Ascending aorta (tissue), 2 donors: Measurements from ENCODE around the gene JUND. TPM values are rescaled to one million over a fixed set of nuclear protein-coding genes. Genes with fewer than 3 reads are reported as not detected.

Experiments
- DNase-seq, 2 donors: peaks; one replicate each; pipeline ENCODE4 v3.0.0-alpha.2; 2019; ENCODE audit warnings: low spot score in 2 of 2
- H3K27ac ChIP-seq, 2 donors: fragments of 200-600 bp; sonication (generic); one replicate each; pipeline ENCODE4 v1.5.1; 2016 to 2017; ENCODE audit warnings: mild to moderate bottlenecking in 1 of 2
- H3K27me3 ChIP-seq: fragments of 200-600 bp; sonication (generic); one replicate; pipeline ENCODE4 v1.5.1; 2017
- H3K36me3 ChIP-seq, 2 donors: fragments of 200-600 bp; sonication (generic); one replicate each; pipeline ENCODE4 v1.5.1; 2016
- H3K4me1 ChIP-seq, 2 donors: fragments of 200-600 bp; sonication (generic); one replicate each; pipeline ENCODE4 v1.5.1; 2016 to 2017; ENCODE audit warnings: mild to moderate bottlenecking in 1 of 2
- H3K4me3 ChIP-seq, 2 donors: fragments of 200-600 bp; sonication (generic); one replicate each; pipeline ENCODE4 v1.5.1; 2016 to 2017; ENCODE audit warnings: mild to moderate bottlenecking in 1 of 2
- H3K9me3 ChIP-seq, 2 donors: fragments of 200-600 bp; sonication (generic); one replicate each; pipeline ENCODE4 v1.5.1; 2016
- intact Hi-C: fragments of 100-400 bp; cut with DNase I; formaldehyde crosslinking; loops from one replicate; pipeline ENCODE4 v1.15.1; 2023
- total RNA-seq: library from RNA; depleted of rRNA; stranded (reverse); fragments of >200 nt; gene quantifications from one replicate; pipeline ENCODE4 v1.1.0, GENCODE V29; 2016
- TF ChIP-seq, protein P1 (sequence below), 3 experiments: fragments of 200-600 bp in 2 of 3; fragments of 450-650 bp in 1 of 3; sonication (generic) in 2 of 3; IDR thresholded peaks; one replicate each; pipeline ENCODE4 v1.5.1; 2016 to 2019; ENCODE audit warnings: antibody characterized with exemption in 3 of 3, mild to moderate bottlenecking in 1 of 3, moderate library complexity in 1 of 3

JUND gene
- total RNA-seq, 1 donor from 2014 or later, result 3,570 TPM

DNA sequence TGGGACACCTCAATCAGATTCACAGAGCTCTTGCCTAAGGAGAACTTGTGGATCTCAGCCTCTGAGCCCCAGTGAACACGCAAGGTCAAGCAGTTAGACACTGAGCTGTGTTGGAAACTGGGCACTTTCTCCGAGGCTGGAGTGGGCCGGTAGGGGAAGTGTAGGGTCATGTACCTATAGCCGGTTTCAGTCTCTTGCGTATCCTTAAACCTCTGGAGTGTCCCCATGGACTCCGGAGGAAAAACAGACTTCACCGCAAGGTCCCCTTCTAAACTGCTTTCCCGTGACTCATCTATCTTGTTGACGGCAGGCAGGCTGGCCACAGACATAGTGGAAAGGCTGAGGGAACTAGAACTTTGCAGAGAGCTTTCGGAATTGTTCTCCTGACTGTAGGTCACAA lies 18.5 kb downstream of the JUND start:
- H3K4me3 ChIP-seq, result no peak overlapping the region
- no peak for DNase-seq
- TF ChIP-seq, protein P1, sequence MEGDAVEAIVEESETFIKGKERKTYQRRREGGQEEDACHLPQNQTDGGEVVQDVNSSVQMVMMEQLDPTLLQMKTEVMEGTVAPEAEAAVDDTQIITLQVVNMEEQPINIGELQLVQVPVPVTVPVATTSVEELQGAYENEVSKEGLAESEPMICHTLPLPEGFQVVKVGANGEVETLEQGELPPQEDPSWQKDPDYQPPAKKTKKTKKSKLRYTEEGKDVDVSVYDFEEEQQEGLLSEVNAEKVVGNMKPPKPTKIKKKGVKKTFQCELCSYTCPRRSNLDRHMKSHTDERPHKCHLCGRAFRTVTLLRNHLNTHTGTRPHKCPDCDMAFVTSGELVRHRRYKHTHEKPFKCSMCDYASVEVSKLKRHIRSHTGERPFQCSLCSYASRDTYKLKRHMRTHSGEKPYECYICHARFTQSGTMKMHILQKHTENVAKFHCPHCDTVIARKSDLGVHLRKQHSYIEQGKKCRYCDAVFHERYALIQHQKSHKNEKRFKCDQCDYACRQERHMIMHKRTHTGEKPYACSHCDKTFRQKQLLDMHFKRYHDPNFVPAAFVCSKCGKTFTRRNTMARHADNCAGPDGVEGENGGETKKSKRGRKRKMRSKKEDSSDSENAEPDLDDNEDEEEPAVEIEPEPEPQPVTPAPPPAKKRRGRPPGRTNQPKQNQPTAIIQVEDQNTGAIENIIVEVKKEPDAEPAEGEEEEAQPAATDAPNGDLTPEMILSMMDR (IDR thresholded peaks at IDR 0.05), result no peak
- H3K27me3 ChIP-seq, result no peaks in the 10 kb centered on the region
- no peaks in the 10 kb centered on the region for H3K9me3 ChIP-seq
- intact Hi-C loops, result loop anchor here (5.0 kb wide), 1 partner anchor 139 kb away; no protein-coding TSS in a partner anchor
- no peak overlapping the region for H3K27ac ChIP-seq
- H3K36me3 ChIP-seq, result peaks cover 23 to 53% of the 10 kb centered on the region in 2 donors
- no peaks in the 10 kb centered on the region for H3K4me1 ChIP-seq

DNA sequence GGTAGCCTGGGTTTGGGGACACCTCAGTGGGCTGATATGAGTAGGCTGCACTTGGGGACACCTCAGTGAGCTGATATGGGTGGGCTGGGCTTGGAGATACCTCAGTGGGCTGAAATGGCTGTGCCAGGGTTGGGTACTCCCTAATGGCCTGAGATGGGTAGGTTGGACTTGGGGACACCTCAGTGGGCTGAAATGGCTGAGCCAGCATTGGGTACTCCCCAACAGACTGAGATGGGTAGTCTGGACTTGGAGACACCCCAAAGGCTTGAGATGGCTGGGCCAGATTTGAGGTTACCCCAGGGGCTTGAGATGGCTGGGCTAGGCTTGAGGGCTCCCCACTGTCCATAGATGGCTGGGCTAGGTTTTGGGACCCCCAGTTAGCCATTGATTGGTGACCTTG lies 19.3 kb downstream of the JUND start:
- Histone ChIP-seq H3K4me3 (no peak overlapping the region), H3K9me3 (no peaks in the 10 kb centered on the region), H3K27me3 (no peaks in the 10 kb centered on the region), H3K4me1 (no peaks in the 10 kb centered on the region), H3K27ac (no peak overlapping the region), H3K36me3 (peaks cover 20 to 55% of the 10 kb centered on the region in 2 donors)
- intact Hi-C loops, result loop anchor here (5.0 kb wide), 1 partner anchor 140 kb away; no protein-coding TSS in a partner anchor
- DNase-seq, result no peak
- TF ChIP-seq, protein P1 (IDR thresholded peaks at IDR 0.05), result no peak

DNA sequence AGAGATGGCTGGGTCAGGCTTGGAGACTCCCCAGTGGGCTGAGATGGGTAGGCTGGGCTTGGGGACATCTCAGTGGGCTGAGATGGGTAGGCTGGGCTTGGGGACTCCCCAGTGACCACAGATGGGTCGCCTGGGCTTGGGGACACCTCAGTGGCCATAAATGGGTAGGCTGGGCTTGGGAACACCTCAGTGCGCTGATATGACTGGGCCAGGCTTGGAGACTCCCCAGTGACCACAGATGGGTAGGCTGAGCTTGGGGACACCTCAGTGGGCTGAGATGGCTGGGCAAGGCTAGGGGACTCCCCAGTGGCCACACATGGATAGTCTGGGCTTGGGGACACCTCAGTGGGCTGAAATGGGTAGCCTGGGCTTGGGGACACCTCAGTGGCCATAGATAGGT lies 19.9 kb downstream of the JUND start:
- intact Hi-C loops, result loop anchor here (5.0 kb wide), 1 partner anchor 141 kb away; no protein-coding TSS in a partner anchor
- peaks cover 13 to 53% of the 10 kb centered on the region in 2 donors for H3K36me3 ChIP-seq

DNA sequence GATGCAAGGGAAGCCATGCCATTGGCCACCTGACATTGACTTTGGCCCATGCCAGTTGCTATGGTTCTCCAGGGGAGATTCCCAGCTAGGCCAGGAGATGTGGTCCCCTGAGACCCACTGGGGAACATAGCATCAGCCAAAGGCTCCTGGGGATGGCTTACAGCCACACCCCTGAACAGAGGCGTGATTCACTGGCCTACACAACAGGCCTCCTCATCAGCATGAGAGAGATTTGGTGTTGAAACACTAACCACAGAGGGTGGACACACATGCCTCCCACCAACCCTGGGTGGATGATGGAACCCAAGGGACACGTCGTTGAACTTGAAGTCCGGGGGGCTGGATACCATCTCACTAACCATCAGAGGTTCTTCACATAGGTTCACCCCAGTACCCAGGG lies 21.5 kb downstream of the JUND start:
- intact Hi-C loops, result loop anchor here (5.0 to 10.0 kb wide), 2 partner anchors 142 to 145 kb away; no protein-coding TSS in a partner anchor
- no peak overlapping the region for H3K27ac ChIP-seq
- no peak for DNase-seq
- peaks cover 8 to 37% of the 10 kb centered on the region in 2 donors for H3K36me3 ChIP-seq
- H3K4me3 ChIP-seq, result no peak overlapping the region
- no peaks in the 10 kb centered on the region for H3K9me3 ChIP-seq
- TF ChIP-seq, protein P1 (IDR thresholded peaks at IDR 0.05), result no peak
- H3K4me1 ChIP-seq, result no peaks in the 10 kb centered on the region
- no peaks in the 10 kb centered on the region for H3K27me3 ChIP-seq

More for the DNA sequence above, 19.9 kb downstream of the JUND start:
- no peaks in the 10 kb centered on the region for H3K9me3 ChIP-seq
- H3K27ac ChIP-seq, result no peak overlapping the region
- H3K4me1 ChIP-seq, result no peaks in the 10 kb centered on the region
- no peak for DNase-seq
- no peak overlapping the region for H3K4me3 ChIP-seq
- TF ChIP-seq, protein P1 (IDR thresholded peaks at IDR 0.05), result no peak
- H3K27me3 ChIP-seq, result no peaks in the 10 kb centered on the region

DNA sequence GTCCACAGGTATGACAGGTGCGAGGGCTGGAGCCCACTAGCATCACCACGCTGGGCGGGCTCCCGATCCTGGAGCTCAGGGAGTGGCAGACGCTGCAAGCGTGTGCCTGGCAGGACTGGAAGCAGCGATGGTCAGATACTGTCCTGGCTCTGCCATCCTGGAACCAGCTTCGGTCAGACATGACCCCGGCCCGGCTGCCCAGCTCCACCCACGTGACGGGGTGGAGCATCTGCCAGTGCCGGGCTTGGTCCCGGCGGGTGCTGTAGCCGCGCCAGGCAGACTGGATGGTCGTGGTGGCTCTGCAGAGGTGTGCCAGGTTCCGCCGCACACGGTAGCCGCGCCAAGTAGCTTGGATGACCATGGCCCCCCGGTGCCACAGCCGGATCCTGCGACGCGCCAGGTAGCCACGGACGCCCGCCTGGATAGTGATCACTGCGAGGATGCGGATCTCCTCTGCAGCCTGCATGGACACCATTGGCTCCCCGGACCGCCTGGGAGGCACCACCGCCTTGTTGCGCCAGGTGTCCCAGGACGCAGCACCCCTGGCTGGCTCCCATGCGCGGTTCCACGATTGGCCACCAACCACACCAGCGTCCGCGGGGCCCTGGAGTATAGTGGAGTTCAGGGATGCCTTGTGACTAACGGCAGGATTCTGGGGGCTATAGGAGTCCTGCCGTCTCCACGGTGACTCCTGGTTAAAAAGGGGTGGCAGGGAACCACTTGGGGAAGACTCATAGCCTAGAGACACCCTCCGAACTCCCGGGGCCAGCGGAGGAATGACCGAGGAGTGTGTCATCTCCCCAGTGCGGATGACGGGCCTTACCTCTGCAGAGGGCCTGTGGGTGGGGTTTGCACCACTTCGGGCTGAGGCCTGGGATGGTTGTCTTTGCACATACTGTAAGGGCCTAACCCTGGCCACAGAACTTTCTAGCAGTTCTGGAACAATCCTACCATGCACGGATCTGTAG lies 23.6 kb downstream of the JUND start:
- H3K4me3 ChIP-seq, result no peak overlapping the region
- no peaks in the 10 kb centered on the region for H3K4me1 ChIP-seq
- H3K36me3 ChIP-seq, result peaks cover 0 to 16% of the 10 kb centered on the region in 2 donors
- intact Hi-C loops, result loop anchor here (10.0 kb wide), 1 partner anchor 143 kb away; no protein-coding TSS in a partner anchor
- TF ChIP-seq, protein P1 (IDR thresholded peaks at IDR 0.05), result no peak
- no peaks in the 10 kb centered on the region for H3K27me3 ChIP-seq
- H3K27ac ChIP-seq, result no peak overlapping the region
- no peaks in the 10 kb centered on the region for H3K9me3 ChIP-seq
- DNase-seq, result no peak
